GM12865 (cell line): ENCODE data around the gene ERC2.

Experiments used
- DNase-seq: peaks from one replicate; pipeline ENCODE4 v3.0.0; 2010; ENCODE audit warnings: low read depth
- H3K4me3 ChIP-seq: 2 replicates; pipeline ENCODE4 v1.5.1; 2011; ENCODE audit warnings: mild to moderate bottlenecking, low read depth, low read length, control low read depth
- TF ChIP-seq, protein P1 (sequence below): IDR thresholded peaks from 2 replicates; pipeline ENCODE4 v1.5.1; 2011; ENCODE audit warnings: low read length, control low read depth, low read depth, inconsistent platforms; ENCODE audit not compliant: insufficient read depth; ENCODE audit errors: missing control alignments

ERC2 gene

GRCh38 chr3:55521064-55521737 is 947.1 kb downstream of the ERC2 start:
- TF ChIP-seq, protein P1, sequence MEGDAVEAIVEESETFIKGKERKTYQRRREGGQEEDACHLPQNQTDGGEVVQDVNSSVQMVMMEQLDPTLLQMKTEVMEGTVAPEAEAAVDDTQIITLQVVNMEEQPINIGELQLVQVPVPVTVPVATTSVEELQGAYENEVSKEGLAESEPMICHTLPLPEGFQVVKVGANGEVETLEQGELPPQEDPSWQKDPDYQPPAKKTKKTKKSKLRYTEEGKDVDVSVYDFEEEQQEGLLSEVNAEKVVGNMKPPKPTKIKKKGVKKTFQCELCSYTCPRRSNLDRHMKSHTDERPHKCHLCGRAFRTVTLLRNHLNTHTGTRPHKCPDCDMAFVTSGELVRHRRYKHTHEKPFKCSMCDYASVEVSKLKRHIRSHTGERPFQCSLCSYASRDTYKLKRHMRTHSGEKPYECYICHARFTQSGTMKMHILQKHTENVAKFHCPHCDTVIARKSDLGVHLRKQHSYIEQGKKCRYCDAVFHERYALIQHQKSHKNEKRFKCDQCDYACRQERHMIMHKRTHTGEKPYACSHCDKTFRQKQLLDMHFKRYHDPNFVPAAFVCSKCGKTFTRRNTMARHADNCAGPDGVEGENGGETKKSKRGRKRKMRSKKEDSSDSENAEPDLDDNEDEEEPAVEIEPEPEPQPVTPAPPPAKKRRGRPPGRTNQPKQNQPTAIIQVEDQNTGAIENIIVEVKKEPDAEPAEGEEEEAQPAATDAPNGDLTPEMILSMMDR = no peak
- H3K4me3 ChIP-seq = no peak overlapping the region
- no peak for DNase-seq

DNA sequence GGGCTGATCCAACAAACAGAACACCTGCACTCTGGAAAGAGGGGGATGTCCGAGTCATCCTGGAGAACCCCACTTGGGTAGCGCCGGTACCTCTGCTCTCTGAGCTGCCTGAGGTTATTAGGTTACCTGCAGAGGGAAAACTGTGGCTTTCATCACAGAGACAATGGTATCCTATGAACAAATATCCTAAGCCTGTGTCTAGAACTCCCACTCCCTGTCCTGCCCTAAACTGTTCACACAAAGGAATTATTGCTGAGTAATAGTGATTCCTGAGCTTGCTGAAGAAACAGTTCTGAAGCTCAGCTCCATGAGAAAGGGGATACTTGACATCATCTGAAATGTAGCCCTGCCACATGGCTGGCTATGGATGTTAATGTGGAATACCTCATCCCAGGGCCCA is 949.2 kb downstream of the ERC2 start:
- no peak for DNase-seq
- no peak overlapping the region for H3K4me3 ChIP-seq
- TF ChIP-seq, protein P1 = no peak

DNA sequence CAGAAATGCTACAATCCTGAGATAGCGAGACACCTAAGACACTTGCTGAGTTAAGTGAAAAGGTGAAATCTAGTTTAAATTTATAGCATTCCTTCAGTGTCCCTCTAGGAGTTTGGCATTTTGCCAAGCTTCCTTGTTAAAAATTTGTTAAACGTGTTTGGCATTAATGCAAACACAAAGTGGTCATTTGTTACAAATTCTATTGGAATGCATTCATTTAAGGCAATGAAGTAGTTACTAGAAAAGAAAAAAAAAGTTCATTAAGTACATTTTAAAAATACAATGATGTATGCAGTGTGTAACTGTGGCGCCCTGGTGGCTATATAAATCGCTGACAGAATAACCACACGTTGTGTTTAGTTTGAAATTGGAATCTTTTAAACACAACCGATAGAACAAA is 949.8 kb downstream of the ERC2 start:
- no peak overlapping the region for H3K4me3 ChIP-seq
- DNase-seq = no peak
- TF ChIP-seq, protein P1 = no peak

GRCh38 chr3:55516392-55517030 is 951.8 kb downstream of the ERC2 start:
- TF ChIP-seq, protein P1 = no peak
- H3K4me3 ChIP-seq = no peak overlapping the region

GRCh38 chr3:55515550-55516246 is 952.6 kb downstream of the ERC2 start:
- DNase-seq = no peak
- no peak overlapping the region for H3K4me3 ChIP-seq
- TF ChIP-seq, protein P1 = no peak

More at GRCh38 chr3:55516392-55517030, 951.8 kb downstream of the ERC2 start:
- peak; percentile 22 for DNase-seq

GRCh38 chr3:55514962-55515361 is 953.3 kb downstream of the ERC2 start:
- H3K4me3 ChIP-seq = no peak overlapping the region
- no peak for DNase-seq
- TF ChIP-seq, protein P1 = no peak
